HG03354 (cell line): Measurements from ENCODE around the gene COL1A2.

ENCODE experiments used
- ATAC-seq: cut with Tn5 transposase; IDR thresholded peaks from one replicate; pipeline ENCODE4 v1.9.1; 2021; ENCODE audit warnings: mild to moderate bottlenecking; ENCODE audit not compliant: unreplicated experiment, poor library complexity, severe bottlenecking

The COL1A2 gene

GRCh38 chr7:94380264-94380663 is 14.4 kb upstream of the COL1A2 start:
- ATAC-seq = no peak

- ATAC-seq = no peak
Observed at GRCh38 chr7:94382132-94382531, 12.6 kb upstream of the COL1A2 start.

- ATAC-seq = no peak
Observed at GRCh38 chr7:94382746-94383145, 11.9 kb upstream of the COL1A2 start.

- ATAC-seq = no peak
Observed at GRCh38 chr7:94384315-94384714, 10.4 kb upstream of the COL1A2 start.

- ATAC-seq = no peak
Observed at GRCh38 chr7:94386416-94386815, 8.3 kb upstream of the COL1A2 start.

DNA sequence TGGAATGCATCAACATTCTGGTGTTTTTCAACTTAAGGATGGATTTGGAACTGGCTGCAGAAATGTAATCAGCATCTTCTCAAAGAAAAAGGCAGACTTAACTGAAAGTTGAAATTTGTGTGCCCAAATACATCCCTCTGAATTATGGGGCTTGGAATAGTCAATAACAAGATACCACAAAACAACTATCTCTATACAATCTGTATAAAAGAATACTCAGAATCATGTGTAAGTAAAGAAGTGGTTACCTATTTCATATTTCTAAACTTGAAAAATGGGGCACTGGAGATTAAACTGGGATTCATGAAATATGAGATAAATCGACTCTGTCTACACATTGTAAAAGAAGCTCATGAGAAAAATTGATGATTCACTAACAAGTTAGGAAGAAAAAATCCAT is 6.2 kb upstream of the COL1A2 start:
- no peak for ATAC-seq

DNA sequence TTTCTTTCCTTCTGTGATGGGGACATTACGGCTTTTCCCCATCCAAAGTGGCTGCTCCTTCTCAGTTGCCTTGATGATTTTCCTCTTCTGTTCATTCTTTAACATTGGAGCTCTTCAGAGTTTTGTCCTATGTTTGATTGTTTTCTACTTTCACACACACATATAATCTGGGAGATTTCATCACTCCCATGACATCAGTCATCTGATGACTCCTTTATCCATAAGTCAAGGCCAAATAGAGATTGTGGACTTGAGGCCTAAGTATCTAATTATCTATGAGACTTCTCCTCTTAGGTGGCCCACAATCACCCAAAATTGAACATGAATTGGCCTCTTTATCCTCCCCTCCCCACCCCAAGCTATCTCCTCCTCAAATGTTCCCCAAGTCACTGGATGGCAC is 5.3 kb upstream of the COL1A2 start:
- ATAC-seq = no peak

DNA sequence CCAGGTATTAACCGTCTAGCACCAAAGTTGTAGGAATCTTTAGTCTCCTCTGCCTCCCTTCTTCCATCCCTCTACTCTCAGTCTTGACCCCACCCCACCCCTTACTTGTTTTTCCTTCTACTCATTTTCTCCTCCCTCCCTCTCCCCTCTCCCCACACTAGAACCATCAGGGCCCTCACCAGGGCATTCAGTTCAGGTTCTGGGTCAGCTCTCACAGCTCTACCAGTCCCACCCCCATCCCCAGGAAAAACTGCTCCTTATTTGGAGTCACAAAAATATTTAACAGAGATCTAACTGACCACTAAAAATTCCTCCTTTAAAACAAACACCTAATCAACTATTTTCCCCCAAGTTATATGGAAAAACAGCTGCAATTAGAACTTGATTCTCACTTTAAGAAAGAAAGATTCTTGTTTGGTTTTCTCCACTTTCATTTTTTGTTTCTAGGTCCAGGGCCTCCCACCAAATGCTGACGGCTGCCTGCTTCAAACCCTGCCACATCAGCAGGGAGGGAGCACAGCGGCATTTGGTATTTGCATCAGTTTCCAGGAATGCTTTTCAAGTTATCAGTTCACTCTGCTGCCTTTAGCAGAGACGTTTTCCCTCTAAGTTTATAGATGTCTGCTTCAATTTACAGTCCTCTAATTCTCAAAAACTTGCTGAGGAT is 2.8 kb upstream of the COL1A2 start:
- ATAC-seq = no peak

GRCh38 chr7:94392393-94392786 is 2.3 kb upstream of the COL1A2 start:
- ATAC-seq = no peak

DNA sequence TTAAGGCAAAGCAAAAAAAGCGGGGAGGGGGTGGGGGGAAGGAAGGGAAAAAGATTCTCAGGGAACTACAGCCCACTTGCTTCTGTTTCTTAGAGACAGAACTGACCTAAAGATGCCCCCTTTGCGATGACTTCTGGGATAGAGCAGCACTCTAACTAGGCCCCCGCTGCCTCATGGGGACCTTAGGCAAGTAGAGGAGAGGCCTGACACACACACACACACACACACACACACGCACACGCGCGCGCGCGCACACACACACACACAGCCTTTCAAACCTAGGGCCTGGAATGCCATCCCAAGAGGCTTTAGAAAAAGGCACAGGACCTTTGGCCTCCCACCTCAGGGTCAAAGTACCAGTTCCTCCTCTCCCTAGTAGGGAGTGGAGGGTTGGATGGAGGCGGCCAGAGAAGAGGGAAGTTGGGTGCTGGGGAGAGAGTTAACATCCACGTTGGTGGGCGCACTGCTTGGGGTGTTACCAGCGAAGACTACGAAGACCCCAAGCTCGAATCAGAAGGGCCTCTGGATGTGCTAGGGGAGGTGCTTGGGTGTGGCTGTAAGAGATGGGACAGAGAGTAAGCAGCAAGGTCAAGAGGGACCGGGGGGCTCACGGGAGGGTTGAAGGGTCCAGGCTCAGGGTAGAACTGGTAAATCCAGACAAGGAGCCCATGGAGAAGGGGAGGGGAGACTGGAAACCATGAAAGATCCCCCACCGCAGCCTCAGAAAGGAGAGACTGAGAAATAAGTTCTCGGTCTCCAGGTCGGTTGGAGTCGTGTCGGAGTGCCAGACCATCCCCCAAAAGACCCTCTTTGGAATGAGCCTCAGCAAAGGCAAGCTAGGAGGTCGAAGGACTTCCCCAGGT is 1.2 kb upstream of the COL1A2 start:
- ATAC-seq = no peak

GRCh38 chr7:94394109-94394436 is 622 bp upstream of the COL1A2 start:
- ATAC-seq = no peak

DNA sequence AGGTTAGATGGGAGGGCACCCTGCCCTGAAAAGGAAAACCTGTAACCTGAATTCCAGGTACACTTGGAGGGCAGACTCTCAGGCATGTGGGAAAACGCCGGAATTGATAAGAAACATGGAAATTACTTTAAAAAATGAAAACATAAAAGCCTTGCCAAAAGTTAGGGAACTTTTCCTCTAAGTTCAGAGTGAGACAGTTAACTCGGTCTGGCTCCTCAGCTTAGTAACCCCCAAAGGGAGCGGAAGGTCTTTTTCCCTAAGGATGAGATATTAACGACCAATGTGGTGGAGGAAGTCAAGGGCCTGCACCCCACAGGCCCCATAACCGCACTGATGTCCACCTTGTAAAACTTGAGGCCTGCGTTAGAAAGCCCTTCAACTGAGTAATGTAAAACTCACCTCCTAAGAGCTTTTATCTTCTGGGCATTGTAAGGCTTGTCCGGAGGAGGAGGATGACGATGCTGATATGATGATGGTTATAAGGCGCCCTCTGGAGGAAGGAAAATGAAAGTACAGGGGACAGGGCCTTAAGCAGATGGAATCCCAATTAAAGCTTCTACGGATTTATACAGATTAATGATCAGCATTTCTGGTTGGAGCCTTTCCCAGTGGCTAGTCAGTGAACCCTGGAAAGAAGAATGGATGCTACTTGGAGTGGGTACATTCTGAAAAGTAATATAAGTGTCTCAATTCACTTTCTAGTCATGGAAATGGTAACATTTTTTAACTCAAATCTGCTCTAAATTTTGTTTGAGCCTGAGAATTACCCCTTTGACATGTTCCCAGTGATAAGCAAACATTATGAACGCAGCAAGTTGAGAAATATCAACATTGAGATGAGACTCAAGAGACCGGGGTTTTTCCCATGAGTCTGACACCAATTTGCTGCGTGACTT is 694 bp downstream of the COL1A2 start:
- ATAC-seq = peak; percentile 92

DNA sequence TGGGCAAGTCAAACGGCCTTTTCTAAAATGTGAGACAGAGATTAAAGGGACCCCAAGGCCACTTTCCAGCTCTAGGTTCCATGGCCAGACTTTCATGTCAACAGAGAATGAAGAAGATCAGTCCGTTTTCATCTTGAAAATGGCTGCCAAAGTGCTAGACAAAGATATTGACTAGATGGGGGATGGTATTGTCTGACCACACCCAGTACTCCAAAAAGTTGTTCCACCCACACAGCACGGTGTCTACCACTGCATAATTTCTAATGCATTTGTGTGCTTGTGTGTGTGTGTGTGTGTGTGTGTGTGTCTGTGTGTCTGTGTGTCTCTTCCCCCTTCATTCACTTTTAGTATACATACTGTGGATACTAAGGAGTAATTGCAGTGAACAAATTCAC is 1.3 kb downstream of the COL1A2 start:
- no peak for ATAC-seq

- ATAC-seq = no peak
Observed at GRCh38 chr7:94396596-94396995, 1.9 kb downstream of the COL1A2 start.

DNA sequence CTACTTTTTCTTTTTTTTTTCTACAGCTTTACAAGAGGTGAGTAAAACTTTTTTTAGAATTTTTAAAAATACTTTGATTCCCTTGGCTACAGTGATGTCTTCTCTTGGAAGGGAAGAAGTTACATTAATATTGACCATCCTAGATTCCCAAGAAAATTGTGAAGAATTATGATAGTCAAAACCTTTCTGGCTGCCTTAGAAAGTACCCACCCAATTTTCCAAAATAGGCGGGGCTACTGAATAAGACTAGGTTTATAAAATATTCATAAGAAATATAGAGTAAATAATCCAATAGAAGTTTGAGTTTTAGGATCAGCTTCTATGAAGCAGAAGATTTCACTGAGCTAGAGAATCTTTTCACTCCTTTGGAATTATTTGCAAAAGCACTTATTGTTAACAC is 3.0 kb downstream of the COL1A2 start:
- ATAC-seq = no peak

GRCh38 chr7:94398841-94399240 is 4.1 kb downstream of the COL1A2 start:
- no peak for ATAC-seq

GRCh38 chr7:94400022-94400421 is 5.3 kb downstream of the COL1A2 start:
- ATAC-seq = no peak

GRCh38 chr7:94400643-94401427 is 6.1 kb downstream of the COL1A2 start:
- no peak for ATAC-seq

DNA sequence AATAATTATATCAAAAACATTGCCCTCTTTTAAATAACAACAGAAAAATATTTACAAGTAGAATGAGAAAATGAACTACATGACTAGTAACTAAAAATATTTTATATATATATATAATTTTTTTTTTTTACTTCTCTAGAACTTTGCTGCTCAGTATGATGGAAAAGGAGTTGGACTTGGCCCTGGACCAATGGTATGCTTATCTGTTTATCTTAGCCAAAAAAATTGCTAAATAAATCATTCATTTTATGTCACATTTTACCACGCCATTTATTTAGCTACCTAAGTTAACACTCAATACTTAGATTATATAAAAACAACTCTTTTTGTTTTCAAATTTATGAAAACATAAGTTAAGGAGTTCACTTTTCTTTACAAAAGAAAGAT is 6.7 kb downstream of the COL1A2 start:
- no peak for ATAC-seq

DNA sequence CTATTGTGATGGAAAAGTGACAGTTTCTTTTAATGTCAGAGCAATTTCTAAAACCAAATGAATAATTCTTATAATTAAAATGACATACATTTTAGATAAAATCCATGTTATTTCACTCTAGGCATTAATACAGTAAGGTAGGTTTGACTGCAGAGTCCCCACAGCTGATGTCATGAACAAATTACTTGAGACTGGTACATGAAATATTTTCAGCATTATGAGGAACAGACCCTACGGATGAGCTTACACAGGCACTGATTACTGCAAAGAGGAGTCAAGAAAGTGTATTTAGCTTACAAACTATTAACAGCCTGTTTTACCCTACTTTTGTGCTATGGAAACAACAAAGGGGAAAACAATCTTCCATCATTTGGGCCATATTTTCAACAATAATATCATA is 8.9 kb downstream of the COL1A2 start:
- ATAC-seq = no peak
